CD14-positive monocyte (primary cell): ENCODE data around the gene STK32C. TPM values are rescaled to one million over a fixed set of nuclear protein-coding genes. Genes with fewer than 3 reads are reported as not detected.
A peak's percentile ranks its signal among the peaks of the same experiment; 100 is the strongest.

ENCODE experiments used
- DNase-seq, 3 donors: peaks; one replicate each; pipeline ENCODE4 v3.0.0-alpha.2; 2011 to 2022
- H2AFZ ChIP-seq: 2 replicates; pipeline ENCODE4 v1.6.0; 2012; ENCODE audit warnings: mild to moderate bottlenecking, low read depth, low read length, inconsistent platforms; ENCODE audit not compliant: insufficient read depth, poor library complexity, severe bottlenecking
- H3K27ac ChIP-seq, 2 donors: 1 replicate in 1 of 2; 2 replicates in 1 of 2; pipeline ENCODE4 v1.5.1; 2012 to 2013; ENCODE audit warnings: low read length in 2 of 2, control low read depth in 1 of 2, inconsistent platforms in 1 of 2, low read depth in 1 of 2, mild to moderate bottlenecking in 1 of 2
- H3K27me3 ChIP-seq, 2 donors: one replicate each; pipeline versions ENCODE4 v1.6.0 to v1.6.1; 2011 to 2013; ENCODE audit warnings: low read length in 2 of 2; ENCODE audit not compliant: control insufficient read depth in 2 of 2, insufficient read depth in 2 of 2
- H3K36me3 ChIP-seq, 2 donors: replicated peaks in 1 of 2; 1 replicate in 1 of 2; 2 replicates in 1 of 2; pipeline versions ENCODE4 v1.5.1 to v1.6.1; 2012 to 2013; ENCODE audit warnings: low read length in 2 of 2, control low read depth in 1 of 2, inconsistent platforms in 1 of 2, mild to moderate bottlenecking in 1 of 2; ENCODE audit not compliant: insufficient read depth in 2 of 2, control insufficient read depth in 1 of 2
- H3K4me1 ChIP-seq, 2 donors: 1 replicate in 1 of 2; 2 replicates in 1 of 2; pipeline versions ENCODE4 v1.5.1 to v1.6.1; 2012 to 2013; ENCODE audit warnings: low read length in 2 of 2, control low read depth in 1 of 2, inconsistent platforms in 1 of 2, mild to moderate bottlenecking in 1 of 2, moderate library complexity in 1 of 2; ENCODE audit not compliant: insufficient read depth in 2 of 2, control insufficient read depth in 1 of 2
- H3K4me2 ChIP-seq: replicated peaks from 2 replicates; pipeline ENCODE3; 2012; ENCODE audit warnings: low read length, moderate library complexity, mild to moderate bottlenecking; ENCODE audit not compliant: poor library complexity, severe bottlenecking; ENCODE audit errors: extremely low read depth
- H3K4me3 ChIP-seq, 3 experiments: fragments of 200-600 bp in 1 of 3; sonication (generic) in 1 of 3; replicated peaks in 1 of 3; 1 replicate in 2 of 3; 2 replicates in 1 of 3; pipeline ENCODE4 v1.5.1; 2011 to 2013; ENCODE audit warnings: low read length in 3 of 3, mild to moderate bottlenecking in 3 of 3, control low read depth in 2 of 3, low read depth in 2 of 3, inconsistent platforms in 1 of 3, moderate library complexity in 1 of 3
- H3K79me2 ChIP-seq: 2 replicates; pipeline ENCODE4 v1.6.0; 2012; ENCODE audit warnings: mild to moderate bottlenecking, control low read depth, inconsistent platforms, low read length, moderate library complexity; ENCODE audit not compliant: insufficient read depth
- H3K9ac ChIP-seq: 2 replicates; pipeline ENCODE4 v1.6.0; 2017; ENCODE audit warnings: low read length, mild to moderate bottlenecking; ENCODE audit not compliant: insufficient read depth, poor library complexity, severe bottlenecking
- H3K9me3 ChIP-seq, 2 donors: replicated peaks in 1 of 2; 1 replicate in 1 of 2; 2 replicates in 1 of 2; pipeline versions ENCODE4 v1.5.1 to v1.6.1; 2012 to 2013; ENCODE audit warnings: low read length in 2 of 2, control low read depth in 1 of 2; ENCODE audit not compliant: control insufficient read depth in 1 of 2, insufficient read depth in 1 of 2
- H4K20me1 ChIP-seq: 2 replicates; pipeline ENCODE4 v1.6.0; 2012; ENCODE audit warnings: mild to moderate bottlenecking, low read length, control low read depth, moderate library complexity; ENCODE audit not compliant: insufficient read depth
- H3K27ac Mint-ChIP-seq, 7 donors: one replicate each; pipeline ENCODE4 v1.8.0; 2020; ENCODE audit warnings: mild to moderate bottlenecking in 7 of 7, mixed read lengths in 7 of 7, moderate library complexity in 6 of 7, inconsistent platforms in 2 of 7
- H3K27me3 Mint-ChIP-seq, 3 donors: one replicate each; pipeline ENCODE4 v1.8.0; 2021 to 2022; ENCODE audit warnings: low read depth in 3 of 3, mild to moderate bottlenecking in 3 of 3, mixed read lengths in 3 of 3, moderate library complexity in 3 of 3, inconsistent platforms in 1 of 3
- H3K36me3 Mint-ChIP-seq, 2 donors: one replicate each; pipeline ENCODE4 v1.8.0; 2020; ENCODE audit warnings: mixed read lengths in 2 of 2, inconsistent platforms in 1 of 2, mild to moderate bottlenecking in 1 of 2
- H3K4me1 Mint-ChIP-seq: one replicate; pipeline ENCODE4 v1.8.0; 2020; ENCODE audit warnings: mild to moderate bottlenecking, mixed read lengths
- H3K4me3 Mint-ChIP-seq, 2 donors: one replicate each; pipeline ENCODE4 v1.8.0; 2020; ENCODE audit warnings: mild to moderate bottlenecking in 2 of 2, mixed read lengths in 2 of 2, moderate library complexity in 1 of 2
- H3K9me3 Mint-ChIP-seq, 7 donors: one replicate each; pipeline ENCODE4 v1.8.0; 2020 to 2022; ENCODE audit warnings: mixed read lengths in 7 of 7, mild to moderate bottlenecking in 6 of 7, moderate library complexity in 6 of 7, inconsistent platforms in 2 of 7
- CTCF ChIP-seq: fragments of 200-600 bp; IDR thresholded peaks from one replicate; pipeline ENCODE4 v1.8.0; 2022; ENCODE audit warnings: antibody characterized with exemption, mild to moderate bottlenecking
- WGBS: methylation state at CpG from one replicate; pipeline ENCODE4 v1.1.5; 2013; ENCODE audit warnings: missing lambda C conversion rate; ENCODE audit not compliant: insufficient coverage; 5-methylcytosine and 5-hydroxymethylcytosine counted together
- intact Hi-C, 2 donors: fragments of 100-400 bp; cut with micrococcal nuclease; formaldehyde crosslinking; loops; one replicate each; pipeline versions ENCODE4 v1.15.0 to v1.15.1; 2023
- polyA plus RNA-seq, 3 donors: library from polyadenylated mRNA; depleted of rRNA in 1 of 3; unstranded in 2 of 3; stranded (reverse) in 1 of 3; fragments of 300-500 nt in 2 of 3; fragments of >200 nt in 1 of 3; fragmentation: Illumina TruSeq in 2 of 3; gene quantifications; 1 replicate in 2 of 3; 2 replicates in 1 of 3; pipeline ENCODE4 v1.2.3, GENCODE V29; 2012 to 2021

The STK32C gene
- polyA plus RNA-seq, 3 donors: 13.6 to 22.8 (median 18.4) TPM

GRCh38 chr10:132331601-132332432, 24.1 kb upstream of the STK32C start, which contains the start of gene LRRC27:
TSS of gene LRRC27 (plus strand) at chr10:132332193. CDS start at chr10:132333525, 1,332 bp downstream.
- H3K4me3 ChIP-seq: peak within 1 kb of the TSS; percentile 95 to 97 (median 96)
- H3K79me2 ChIP-seq: peaks cover 61% of the 10 kb centered on the region
- H3K9me3 ChIP-seq: no peaks in the 10 kb centered on the region
- H3K27me3 ChIP-seq: no peaks in the 10 kb centered on the region
- H3K4me3 Mint-ChIP-seq: peak within 1 kb of the TSS; percentile 86 to 96
- H3K4me1 ChIP-seq: peaks cover 73 to 76% of the 10 kb centered on the region in 2 donors
- H3K9me3 Mint-ChIP-seq: no peaks in the 10 kb centered on the region
- intact Hi-C loops: loop anchor here (2.0 to 10.0 kb wide), 3 partner anchors 23 to 430 kb away; partner anchors contain the start of genes INPP5A (in 1 of the 2) and PPP2R2D (in 1 of the 2)
- no peak for TF ChIP-seq CTCF
- peak within 1 kb of the TSS; percentile 86 to 88 for H3K27ac ChIP-seq
- H3K27ac Mint-ChIP-seq: peak within 1 kb of the TSS; percentile 87 to 96 (median 94)
- H3K36me3 Mint-ChIP-seq: peaks cover 19 to 27% of the 10 kb centered on the region in 2 donors
- peak within 1 kb of the TSS; percentile 91 for H2AFZ ChIP-seq
- H3K4me1 Mint-ChIP-seq: peaks cover 81% of the 10 kb centered on the region
- peaks cover 2 to 7% of the 10 kb centered on the region in 2 donors for H3K36me3 ChIP-seq
- peak within 1 kb of the TSS; percentile 92 for H3K4me2 ChIP-seq
- H3K27me3 Mint-ChIP-seq: peaks cover 0 to 2% (median 0%) of the 10 kb centered on the region in 3 donors
- H4K20me1 ChIP-seq: peaks cover 33% of the 10 kb centered on the region
- DNase-seq: peak; percentile 94 to 99 (median 98)
- H3K9ac ChIP-seq: peak within 1 kb of the TSS; percentile 74
- WGBS: 0% methylated on average over 59 of the region's 89 CpGs

- Histone ChIP-seq H3K4me2 (peak overlapping the region; percentile 92), H3K9ac (peak overlapping the region; percentile 74), H4K20me1 (peaks cover 46% of the 10 kb centered on the region), H3K9me3 (no peaks in the 10 kb centered on the region), H3K79me2 (peaks cover 74% of the 10 kb centered on the region), H3K4me3 (peak overlapping the region; percentile 68 to 97 (median 96)), H3K4me1 (peaks cover 60 to 64% of the 10 kb centered on the region in 2 donors), H3K27ac (peak overlapping the region; percentile 81 to 88), H3K27me3 (no peaks in the 10 kb centered on the region), H3K36me3 (peaks cover 2 to 7% of the 10 kb centered on the region in 2 donors), H2AFZ (peak overlapping the region; percentile 63)
- intact Hi-C loops: loop anchor here (2.0 to 10.0 kb wide), 3 partner anchors 22 to 428 kb away; partner anchors contain the start of genes INPP5A (in 1 of the 2) and PPP2R2D (in 1 of the 2)
- WGBS: 66% methylated on average over 2 of the region's 8 CpGs
- DNase-seq: no peak
- H3K27me3 Mint-ChIP-seq: peaks cover 0 to 2% (median 0%) of the 10 kb centered on the region in 3 donors
- no peaks in the 10 kb centered on the region for H3K9me3 Mint-ChIP-seq
- H3K27ac Mint-ChIP-seq: peak overlapping the region; percentile 87 to 95 (median 94)
- H3K4me3 Mint-ChIP-seq: peak overlapping the region; percentile 86 to 96
- peaks cover 70% of the 10 kb centered on the region for H3K4me1 Mint-ChIP-seq
- H3K36me3 Mint-ChIP-seq: peaks cover 32 to 41% of the 10 kb centered on the region in 2 donors
- TF ChIP-seq CTCF: no peak
Measured at GRCh38 chr10:132330486-132330833, 22.7 kb upstream of the STK32C start.
